SIG-M5 (cell line): ENCODE measurements around the gene MAPT.
A peak's percentile ranks its signal among the peaks of the same experiment; 100 is the strongest.

Experiments
- DNase-seq: peaks from one replicate; lab custom pipeline; 2025; lab: John Stamatoyannopoulos, UW

Gene MAPT

DNA sequence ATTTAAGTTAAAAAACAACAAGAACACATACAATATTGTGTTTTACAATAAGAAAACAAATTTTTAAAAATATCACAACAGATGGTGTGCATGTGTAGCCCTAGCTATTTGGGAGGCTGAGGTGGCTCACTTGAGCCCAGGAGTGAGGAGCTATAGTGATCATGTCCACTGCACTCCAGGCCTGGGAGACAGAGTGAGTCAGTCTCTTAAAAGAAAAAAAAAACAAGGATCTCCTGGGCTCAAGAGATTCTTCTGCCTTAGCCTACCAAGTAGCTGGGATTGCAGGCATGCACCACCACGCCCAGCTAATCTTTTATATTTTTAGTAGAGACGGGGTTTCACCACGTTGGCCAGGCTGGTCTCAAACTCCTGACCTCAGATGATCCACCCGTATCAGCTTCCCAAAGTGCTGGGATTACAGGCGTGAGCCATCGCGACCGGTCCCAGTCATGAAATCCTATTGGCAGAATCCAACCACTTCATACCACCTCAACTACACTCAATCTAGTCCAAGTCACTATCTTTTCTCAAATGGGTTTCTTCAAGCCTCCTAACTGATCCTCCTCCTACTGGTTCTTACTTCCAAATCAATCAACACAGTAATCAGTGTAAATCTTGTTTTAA lies 159.7 kb downstream of the MAPT start:
- DNase-seq: no peak

DNA sequence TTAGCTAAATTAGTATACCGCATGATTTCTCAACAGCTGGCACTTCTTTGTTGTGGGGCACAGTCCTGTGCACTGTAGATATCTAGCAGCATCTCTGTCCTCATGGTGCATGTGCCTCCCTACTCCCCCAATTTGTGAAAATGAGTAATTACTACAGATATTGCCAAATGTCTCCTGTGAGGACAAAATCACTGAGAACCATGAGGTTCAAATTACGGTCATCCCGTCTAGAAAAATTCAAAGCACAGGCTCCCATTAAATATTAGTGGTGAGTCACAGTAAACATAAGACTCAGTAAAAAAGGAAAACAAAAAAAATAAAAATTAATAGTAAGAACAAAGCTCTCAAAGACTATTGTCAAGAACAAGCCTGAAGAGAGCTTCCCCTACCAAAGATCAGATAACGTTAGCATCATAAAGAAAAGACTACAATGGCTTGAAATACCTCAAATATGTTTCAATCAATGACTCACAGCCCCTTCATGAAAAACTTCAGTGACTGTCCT lies 162.5 kb downstream of the MAPT start:
- DNase-seq: peak; percentile 70

DNA sequence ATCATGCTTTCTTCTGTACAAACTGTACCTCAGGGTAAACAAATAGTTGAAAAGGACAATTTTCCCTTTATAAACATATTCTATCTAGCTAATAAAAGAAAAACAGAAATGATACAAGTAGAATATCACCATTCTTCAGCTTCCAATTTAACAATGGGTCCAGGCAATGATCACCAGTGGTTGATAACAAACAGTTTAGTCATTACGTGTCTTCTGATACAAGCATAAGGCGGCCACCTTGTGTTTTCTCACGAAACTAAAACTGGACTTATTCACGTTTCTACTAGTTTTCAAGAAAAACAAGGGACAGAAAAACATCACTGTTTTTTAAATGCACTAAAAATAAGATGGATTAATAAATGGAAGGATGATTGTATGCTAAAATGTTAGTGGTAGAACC lies 163.0 kb downstream of the MAPT start:
- no peak for DNase-seq

DNA sequence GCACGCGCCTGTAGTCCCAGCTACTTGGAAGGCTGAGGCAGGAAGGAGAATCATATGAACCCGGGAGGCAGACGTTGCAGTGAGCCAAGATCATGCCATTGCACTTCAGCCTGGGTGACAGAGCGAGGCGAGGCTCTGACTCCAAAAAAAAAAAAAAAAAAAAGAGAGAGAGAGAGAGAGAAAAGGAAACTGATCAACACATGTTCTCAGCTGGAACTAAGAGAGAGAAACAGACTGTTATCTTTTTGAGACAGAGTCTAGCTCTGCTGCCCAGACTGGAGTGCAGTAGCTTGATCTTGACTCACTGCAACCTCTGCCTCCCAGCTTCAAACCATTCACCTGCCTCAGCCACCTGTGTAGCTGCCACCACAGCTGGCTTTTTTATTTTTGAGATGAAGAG lies 165.1 kb downstream of the MAPT start:
- DNase-seq: no peak

DNA sequence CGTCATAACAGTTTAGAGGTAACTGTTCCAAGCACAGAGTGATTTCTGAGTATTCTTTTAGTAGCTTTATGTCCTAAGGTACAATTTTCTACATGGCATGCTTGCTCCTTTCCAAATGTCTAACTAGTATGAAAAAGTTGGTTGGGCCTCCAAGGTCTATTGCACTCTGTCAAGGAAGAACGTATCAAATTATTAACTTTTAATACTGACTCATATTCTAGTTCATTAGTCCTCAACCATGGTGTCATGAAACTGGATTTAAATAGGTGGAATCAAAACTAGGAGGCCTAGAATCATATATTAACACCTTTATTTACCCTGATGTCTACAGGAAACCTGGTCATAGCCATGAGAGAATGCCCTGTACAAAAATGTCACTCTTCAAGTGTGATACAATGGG lies 166.1 kb downstream of the MAPT start:
- no peak for DNase-seq

DNA sequence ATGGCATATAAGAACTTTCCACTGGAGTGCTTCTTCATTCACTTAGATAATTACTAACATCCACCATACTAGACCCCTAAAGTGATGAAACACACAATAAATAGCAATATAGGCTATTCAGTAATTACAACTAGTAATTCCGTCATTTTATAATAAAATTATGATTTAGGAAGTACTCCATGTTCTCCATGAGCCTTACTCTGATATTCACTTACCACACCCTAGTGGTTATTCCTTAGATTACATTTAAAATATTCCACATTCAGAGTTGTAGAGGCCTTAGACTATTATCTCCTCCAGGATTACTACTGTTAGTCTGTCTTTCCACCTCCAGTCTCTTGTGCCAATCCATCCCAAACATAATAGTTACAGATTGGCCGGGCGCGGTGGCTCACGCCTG lies 167.1 kb downstream of the MAPT start:
- no peak for DNase-seq

DNA sequence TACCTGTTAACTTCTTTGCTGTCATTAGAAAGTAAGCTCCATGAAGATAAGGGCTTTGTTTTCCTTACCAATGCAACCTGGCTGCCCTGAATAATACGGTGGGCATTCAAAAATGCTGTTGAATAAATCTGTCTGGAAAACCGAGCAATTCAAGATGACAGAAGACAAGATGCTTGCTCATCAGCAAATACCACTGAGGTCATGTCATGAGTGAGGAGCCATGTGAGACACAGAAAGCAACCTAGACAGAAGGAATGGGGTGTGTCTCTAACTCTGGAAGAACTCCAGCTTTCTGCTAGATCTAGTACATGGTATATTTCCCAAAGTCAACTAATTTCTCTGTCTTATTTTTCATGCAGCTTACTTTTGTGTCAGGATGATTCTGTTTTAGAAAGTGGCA lies 168.9 kb downstream of the MAPT start:
- DNase-seq: no peak

DNA sequence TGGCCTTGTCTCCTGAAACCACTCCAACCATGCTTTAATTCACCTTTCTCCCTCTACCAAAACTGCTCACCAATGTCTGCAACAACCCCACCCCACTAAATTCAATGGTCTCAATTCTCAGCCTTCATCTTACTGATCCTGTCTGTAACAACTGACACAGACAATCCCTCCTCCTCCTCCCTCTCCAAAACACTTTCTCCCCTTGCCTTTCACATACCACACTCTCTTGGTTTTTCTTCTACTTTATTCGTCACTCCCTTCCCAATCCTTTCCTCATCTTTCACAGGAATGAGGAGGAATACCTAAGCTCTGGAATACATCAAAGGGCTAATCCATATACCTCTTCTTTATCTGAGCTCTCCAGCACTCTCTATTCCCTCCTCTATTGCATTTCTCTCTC lies 170.1 kb downstream of the MAPT start:
- no peak for DNase-seq

DNA sequence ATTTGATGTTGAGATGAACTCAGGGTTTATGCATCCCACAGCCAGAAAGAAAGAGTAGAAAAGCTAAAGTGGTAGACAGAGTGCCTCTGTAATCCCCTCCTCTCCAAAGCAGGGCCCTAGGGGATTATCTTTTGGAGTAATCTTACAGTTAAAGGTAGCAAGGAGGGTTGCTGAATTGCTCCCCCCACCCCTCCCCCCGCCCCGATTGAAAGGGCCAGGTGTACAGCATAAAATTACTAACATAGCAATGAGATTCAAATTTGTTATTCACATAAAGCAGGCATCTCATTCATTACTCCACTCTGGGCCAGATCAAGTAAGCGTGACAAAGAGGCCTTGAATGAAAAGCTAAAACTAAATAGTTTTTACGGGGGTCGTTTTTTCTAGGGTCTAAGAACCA lies 177.4 kb downstream of the MAPT start:
- no peak for DNase-seq

DNA sequence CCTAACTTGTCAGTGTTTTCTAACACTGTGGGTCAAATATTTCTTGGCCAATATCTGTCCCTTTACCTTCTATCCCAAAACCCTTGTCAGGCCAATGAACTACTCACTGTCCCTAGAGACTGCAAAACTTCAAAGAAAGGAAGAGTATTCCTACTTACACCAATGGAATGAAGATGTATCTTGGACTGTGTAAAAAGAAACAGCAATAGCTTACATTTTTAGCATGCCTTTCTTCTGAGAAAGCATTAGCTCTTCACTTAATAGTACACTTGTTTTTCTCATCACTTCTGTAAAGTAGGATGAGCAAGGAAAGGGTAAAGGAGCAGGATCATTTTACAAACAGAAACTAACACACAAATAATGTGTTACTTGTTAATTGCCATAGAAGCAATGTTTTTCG lies 178.6 kb downstream of the MAPT start:
- no peak for DNase-seq

DNA sequence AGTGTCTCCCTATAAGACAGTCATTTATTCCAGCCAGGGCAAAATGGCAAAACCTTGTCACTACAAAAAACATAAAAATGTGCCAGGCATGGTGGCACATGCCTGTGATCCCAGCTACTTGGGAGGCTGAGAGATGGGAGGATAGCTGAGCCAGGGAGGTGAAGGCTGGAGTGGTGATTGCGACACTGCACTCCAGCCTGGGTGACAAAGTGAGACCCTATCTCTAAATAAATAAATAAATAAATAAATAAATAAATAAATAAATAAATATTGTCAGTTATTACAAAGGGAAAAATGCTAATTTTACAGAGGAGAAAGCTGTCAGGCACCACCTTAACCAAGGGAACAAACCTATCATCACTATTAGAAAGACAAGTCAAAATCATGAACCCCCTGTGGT lies 180.2 kb downstream of the MAPT start:
- DNase-seq: no peak
